Mesenchymal stem cell (in vitro differentiated cells and primary cell): ENCODE data around the gene PPP1R12A.

Source experiments
- DNase-seq: peaks from one replicate; pipeline ENCODE4 v3.0.0-alpha.2; 2013
- H2AFZ ChIP-seq: one replicate; pipeline ENCODE4 v1.6.1; 2013; ENCODE audit warnings: low read depth, mild to moderate bottlenecking, control low read depth, inconsistent platforms, low read length, moderate library complexity
- H2AK5ac ChIP-seq: 2 replicates; pipeline ENCODE4 v1.6.1; 2013; ENCODE audit warnings: low read length, moderate library complexity, mild to moderate bottlenecking, inconsistent platforms; ENCODE audit not compliant: severe bottlenecking
- H2BK120ac ChIP-seq: one replicate; pipeline ENCODE4 v1.6.1; 2013; ENCODE audit warnings: low read depth, mild to moderate bottlenecking, inconsistent platforms, low read length, moderate library complexity
- H2BK12ac ChIP-seq, 2 experiments: one replicate each; pipeline ENCODE4 v1.6.1; 2013; ENCODE audit warnings: inconsistent platforms in 2 of 2, low read length in 2 of 2, mild to moderate bottlenecking in 2 of 2, moderate library complexity in 2 of 2, control low read depth in 1 of 2
- H2BK15ac ChIP-seq: one replicate; pipeline ENCODE4 v1.6.1; 2013; ENCODE audit warnings: mild to moderate bottlenecking, low read depth, inconsistent platforms; ENCODE audit not compliant: poor library complexity, severe bottlenecking
- H2BK5ac ChIP-seq: 2 replicates; pipeline ENCODE4 v1.6.1; 2013; ENCODE audit warnings: low read depth, mild to moderate bottlenecking, low read length, control low read depth, inconsistent platforms; ENCODE audit not compliant: poor library complexity, severe bottlenecking
- H3K14ac ChIP-seq, 2 experiments: one replicate each; pipeline ENCODE4 v1.6.1; 2013; ENCODE audit warnings: inconsistent platforms in 2 of 2, low read length in 2 of 2, control low read depth in 1 of 2, mild to moderate bottlenecking in 1 of 2, moderate library complexity in 1 of 2
- H3K18ac ChIP-seq, 2 experiments: one replicate each; pipeline ENCODE4 v1.6.1; 2013; ENCODE audit warnings: inconsistent platforms in 2 of 2, low read length in 2 of 2, control low read depth in 1 of 2, low read depth in 1 of 2, mild to moderate bottlenecking in 1 of 2
- H3K23ac ChIP-seq, 2 experiments: one replicate each; pipeline ENCODE4 v1.6.1; 2013; ENCODE audit warnings: inconsistent platforms in 2 of 2, low read length in 2 of 2, mild to moderate bottlenecking in 2 of 2, moderate library complexity in 2 of 2, control low read depth in 1 of 2
- H3K27ac ChIP-seq: 2 replicates; pipeline ENCODE4 v1.5.1; 2013; ENCODE audit warnings: mild to moderate bottlenecking, moderate library complexity, low read length, control low read depth, inconsistent platforms; ENCODE audit not compliant: poor library complexity, severe bottlenecking
- H3K27me3 ChIP-seq, 2 experiments: 2 replicates each; pipeline versions ENCODE4 v1.6.1 to v1.7.0; 2013; ENCODE audit warnings: low read length in 2 of 2, mild to moderate bottlenecking in 2 of 2, moderate library complexity in 2 of 2, control low read depth in 1 of 2, inconsistent platforms in 1 of 2; ENCODE audit not compliant: control insufficient read depth in 1 of 2, insufficient read depth in 1 of 2
- H3K36me3 ChIP-seq, 2 experiments: 2 replicates each; pipeline versions ENCODE4 v1.6.1 to v1.7.0; 2013; ENCODE audit warnings: low read length in 2 of 2, control low read depth in 1 of 2, inconsistent platforms in 1 of 2, low read depth in 1 of 2, mild to moderate bottlenecking in 1 of 2; ENCODE audit not compliant: insufficient read depth in 2 of 2, control insufficient read depth in 1 of 2
- H3K4ac ChIP-seq, 2 experiments: one replicate each; pipeline ENCODE4 v1.6.1; 2013; ENCODE audit warnings: inconsistent platforms in 2 of 2, low read length in 2 of 2, mild to moderate bottlenecking in 2 of 2, moderate library complexity in 2 of 2, control low read depth in 1 of 2, low read depth in 1 of 2
- H3K4me1 ChIP-seq: 2 replicates; pipeline ENCODE4 v1.6.1; 2013; ENCODE audit warnings: low read depth, low read length, control low read depth; ENCODE audit not compliant: control insufficient read depth, insufficient read depth
- H3K4me2 ChIP-seq: 2 replicates; pipeline ENCODE4 v1.6.1; 2013; ENCODE audit warnings: low read length, mild to moderate bottlenecking, inconsistent platforms; ENCODE audit not compliant: poor library complexity, severe bottlenecking
- H3K4me3 ChIP-seq, 2 experiments: 2 replicates each; pipeline versions ENCODE4 v1.5.1 to v1.7.0; 2013; ENCODE audit warnings: low read length in 2 of 2, mild to moderate bottlenecking in 2 of 2, control low read depth in 1 of 2, low read depth in 1 of 2; ENCODE audit not compliant: insufficient read depth in 1 of 2
- H3K79me1 ChIP-seq: replicated peaks from 2 replicates; pipeline ENCODE4 v1.6.1; 2013; ENCODE audit warnings: mild to moderate bottlenecking, control low read depth, low read length, inconsistent platforms; ENCODE audit not compliant: poor library complexity, severe bottlenecking
- H3K9ac ChIP-seq: 2 replicates; pipeline ENCODE4 v1.7.0; 2013; ENCODE audit warnings: mild to moderate bottlenecking, low read length, moderate library complexity
- H3K9me3 ChIP-seq: 2 replicates; pipeline ENCODE4 v1.7.0; 2013; ENCODE audit warnings: mild to moderate bottlenecking, low read length; ENCODE audit not compliant: control insufficient read depth
- H4K8ac ChIP-seq: one replicate; pipeline ENCODE4 v1.6.1; 2013; ENCODE audit warnings: inconsistent platforms, mild to moderate bottlenecking, low read length, moderate library complexity
- H4K91ac ChIP-seq: one replicate; pipeline ENCODE4 v1.6.1; 2013; ENCODE audit warnings: mild to moderate bottlenecking, low read length, inconsistent platforms
- WGBS: methylation state at CpG from one replicate; pipeline ENCODE4 v1.1.7; 2013; ENCODE audit warnings: mixed read lengths; 5-methylcytosine and 5-hydroxymethylcytosine counted together

The PPP1R12A gene

GRCh38 chr12:79828924-79829323, 106.0 kb downstream of the PPP1R12A start:
- DNase-seq = no peak
- 100% methylated on average over 2 of the region's 2 CpGs for WGBS
- peaks cover 0 to 40% of the 10 kb centered on the region in 2 experiments for H3K36me3 ChIP-seq
- H2AFZ ChIP-seq = no peak overlapping the region
- no peaks in the 10 kb centered on the region for H3K4me1 ChIP-seq
- no peak overlapping the region for H3K14ac ChIP-seq
- no peak overlapping the region for H3K27ac ChIP-seq
- no peaks in the 10 kb centered on the region for H3K9me3 ChIP-seq
- H3K4ac ChIP-seq = no peak overlapping the region
- no peak overlapping the region for H2BK5ac ChIP-seq
- H3K9ac ChIP-seq = no peak overlapping the region
- no peak overlapping the region for H3K23ac ChIP-seq
- H3K79me1 ChIP-seq = peaks cover 7% of the 10 kb centered on the region
- no peak overlapping the region for H2BK120ac ChIP-seq
- no peak overlapping the region for H3K18ac ChIP-seq
- H3K4me3 ChIP-seq = no peak overlapping the region
- H2BK12ac ChIP-seq = no peak overlapping the region
- no peak overlapping the region for H2AK5ac ChIP-seq
- H3K27me3 ChIP-seq = no peaks in the 10 kb centered on the region
- H4K91ac ChIP-seq = no peak overlapping the region
- H2BK15ac ChIP-seq = no peak overlapping the region
- H4K8ac ChIP-seq = no peak overlapping the region
- H3K4me2 ChIP-seq = no peak overlapping the region

GRCh38 chr12:79827484-79827883, 107.4 kb downstream of the PPP1R12A start:
- Histone ChIP-seq H3K4me3 (no peak overlapping the region), H3K9ac (no peak overlapping the region), H3K18ac (no peak overlapping the region), H2BK5ac (no peak overlapping the region), H3K36me3 (peaks cover 0 to 39% of the 10 kb centered on the region in 2 experiments), H3K4me1 (no peaks in the 10 kb centered on the region), H3K79me1 (peaks cover 3% of the 10 kb centered on the region), H2BK15ac (no peak overlapping the region), H3K4ac (no peak overlapping the region), H3K14ac (no peak overlapping the region), H3K9me3 (no peaks in the 10 kb centered on the region), H3K23ac (no peak overlapping the region), H2BK120ac (no peak overlapping the region), H2AFZ (no peak overlapping the region), H2BK12ac (no peak overlapping the region), H4K91ac (no peak overlapping the region), H3K27ac (no peak overlapping the region), H3K27me3 (no peaks in the 10 kb centered on the region), H3K4me2 (no peak overlapping the region), H2AK5ac (no peak overlapping the region), H4K8ac (no peak overlapping the region)
- no peak for DNase-seq
- 97% methylated on average over 2 of the region's 3 CpGs for WGBS

DNA sequence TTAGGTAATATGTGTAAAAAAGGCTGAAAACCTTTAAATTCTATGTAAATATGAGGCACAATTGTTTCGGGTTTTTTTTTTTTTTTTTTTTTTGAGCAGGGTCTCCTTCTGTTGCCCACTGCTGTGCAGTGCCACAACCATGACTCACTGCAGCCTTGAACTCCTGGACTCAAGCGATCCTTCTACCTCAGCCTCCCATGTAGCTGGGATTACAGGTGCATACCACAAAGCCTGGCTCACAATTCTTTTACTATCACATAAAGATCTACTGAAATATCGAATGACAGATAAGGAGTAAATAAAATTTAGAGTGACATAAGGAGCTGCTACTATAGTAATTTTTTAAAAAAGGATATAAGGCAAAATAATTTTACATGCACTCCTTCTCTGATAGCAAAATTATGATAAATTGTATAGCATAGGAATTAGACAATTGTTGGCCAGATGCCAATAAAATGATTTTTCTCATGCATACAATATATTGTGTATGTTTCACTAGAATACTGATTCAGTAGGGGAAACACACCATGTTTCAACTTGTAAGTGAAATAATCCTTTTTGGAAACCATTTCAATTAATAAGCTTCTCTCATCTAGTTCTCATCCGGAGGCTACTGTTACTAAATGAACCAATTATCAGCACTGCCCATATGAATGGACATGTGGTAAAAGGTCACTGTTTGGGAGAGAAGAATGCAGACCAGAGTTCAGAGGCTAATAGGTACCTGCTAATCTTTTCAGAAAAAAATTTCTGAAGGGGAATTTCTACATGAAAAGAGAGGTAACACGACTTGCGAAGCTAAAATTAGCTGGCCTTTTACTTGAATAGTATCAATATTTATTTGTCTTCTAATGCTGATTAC, 108.4 kb downstream of the PPP1R12A start:
- H3K27ac ChIP-seq = no peak overlapping the region
- 100% methylated on average over 4 of the region's 6 CpGs for WGBS
- H2BK12ac ChIP-seq = no peak overlapping the region
- H3K4me2 ChIP-seq = no peak overlapping the region
- no peaks in the 10 kb centered on the region for H3K4me1 ChIP-seq
- no peak overlapping the region for H4K8ac ChIP-seq
- H2AK5ac ChIP-seq = no peak overlapping the region
- no peak overlapping the region for H2BK120ac ChIP-seq
- H2BK5ac ChIP-seq = no peak overlapping the region
- H3K9ac ChIP-seq = no peak overlapping the region
- H3K14ac ChIP-seq = no peak overlapping the region
- H3K18ac ChIP-seq = no peak overlapping the region
- H3K4ac ChIP-seq = no peak overlapping the region
- H3K79me1 ChIP-seq = peaks cover 2% of the 10 kb centered on the region
- peaks cover under 1 to 36% of the 10 kb centered on the region in 2 experiments for H3K36me3 ChIP-seq
- no peak overlapping the region for H4K91ac ChIP-seq
- no peak overlapping the region for H3K23ac ChIP-seq
- H3K9me3 ChIP-seq = no peaks in the 10 kb centered on the region
- no peaks in the 10 kb centered on the region for H3K27me3 ChIP-seq
- no peak overlapping the region for H3K4me3 ChIP-seq
- H2BK15ac ChIP-seq = no peak overlapping the region
- no peak overlapping the region for H2AFZ ChIP-seq
- no peak for DNase-seq

- Histone ChIP-seq H2AFZ (no peak overlapping the region), H3K4me2 (no peak overlapping the region), H3K36me3 (peaks cover 5 to 46% of the 10 kb centered on the region in 2 experiments), H3K4me3 (no peak overlapping the region), H3K4me1 (no peaks in the 10 kb centered on the region), H3K14ac (no peak overlapping the region), H3K9me3 (no peaks in the 10 kb centered on the region), H3K18ac (no peak overlapping the region), H3K4ac (no peak overlapping the region), H4K8ac (no peak overlapping the region), H2BK15ac (no peak overlapping the region), H3K27me3 (no peaks in the 10 kb centered on the region), H2BK120ac (no peak overlapping the region), H2BK12ac (no peak overlapping the region), H3K23ac (no peak overlapping the region), H2BK5ac (no peak overlapping the region), H2AK5ac (no peak overlapping the region), H3K79me1 (peaks cover 4% of the 10 kb centered on the region), H3K9ac (no peak overlapping the region), H4K91ac (no peak overlapping the region), H3K27ac (no peak overlapping the region)
- DNase-seq = no peak
Measured at GRCh38 chr12:79822475-79822874, 112.4 kb downstream of the PPP1R12A start.
